ENCODE results near the gene POU2AF3.

DNA sequence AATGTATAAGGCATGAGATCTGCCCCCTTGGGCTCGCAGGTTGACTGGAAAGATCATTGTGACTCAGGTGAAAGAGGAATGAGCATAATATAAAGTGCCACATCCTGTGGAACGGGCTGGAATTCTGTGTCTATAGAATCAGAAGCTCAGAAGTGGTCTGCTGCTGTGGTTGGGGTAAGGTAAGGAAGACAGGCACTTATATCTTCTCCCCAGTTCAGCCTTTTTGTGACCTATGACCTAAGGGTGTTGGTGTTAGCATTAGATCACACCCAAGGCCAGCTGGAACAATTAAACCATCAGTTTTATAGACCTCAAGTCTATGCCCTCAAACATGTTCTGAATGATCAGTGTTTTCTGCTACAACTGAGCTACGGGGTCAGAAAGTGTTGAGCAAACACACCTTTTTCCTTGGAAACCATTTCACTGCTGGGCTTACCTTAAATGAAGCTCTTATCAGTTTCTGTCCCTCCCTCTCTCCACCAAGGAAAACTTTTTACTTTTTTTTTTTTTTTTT lies 15.7 kb upstream of the POU2AF3 start:
- TF ChIP-seq, protein P1, sequence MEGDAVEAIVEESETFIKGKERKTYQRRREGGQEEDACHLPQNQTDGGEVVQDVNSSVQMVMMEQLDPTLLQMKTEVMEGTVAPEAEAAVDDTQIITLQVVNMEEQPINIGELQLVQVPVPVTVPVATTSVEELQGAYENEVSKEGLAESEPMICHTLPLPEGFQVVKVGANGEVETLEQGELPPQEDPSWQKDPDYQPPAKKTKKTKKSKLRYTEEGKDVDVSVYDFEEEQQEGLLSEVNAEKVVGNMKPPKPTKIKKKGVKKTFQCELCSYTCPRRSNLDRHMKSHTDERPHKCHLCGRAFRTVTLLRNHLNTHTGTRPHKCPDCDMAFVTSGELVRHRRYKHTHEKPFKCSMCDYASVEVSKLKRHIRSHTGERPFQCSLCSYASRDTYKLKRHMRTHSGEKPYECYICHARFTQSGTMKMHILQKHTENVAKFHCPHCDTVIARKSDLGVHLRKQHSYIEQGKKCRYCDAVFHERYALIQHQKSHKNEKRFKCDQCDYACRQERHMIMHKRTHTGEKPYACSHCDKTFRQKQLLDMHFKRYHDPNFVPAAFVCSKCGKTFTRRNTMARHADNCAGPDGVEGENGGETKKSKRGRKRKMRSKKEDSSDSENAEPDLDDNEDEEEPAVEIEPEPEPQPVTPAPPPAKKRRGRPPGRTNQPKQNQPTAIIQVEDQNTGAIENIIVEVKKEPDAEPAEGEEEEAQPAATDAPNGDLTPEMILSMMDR (IDR thresholded peaks at IDR 0.05 in 2 of 3, conservative IDR thresholded peaks at IDR 0.05 in 1 of 3; ENCODE audit: control insufficient read depth in 2 of 3, extremely low read depth in 1 of 3, insufficient read depth in 1 of 3, low read depth in 3 of 3, low read length in 3 of 3), result no peak
- TF ChIP-seq, protein P2, sequence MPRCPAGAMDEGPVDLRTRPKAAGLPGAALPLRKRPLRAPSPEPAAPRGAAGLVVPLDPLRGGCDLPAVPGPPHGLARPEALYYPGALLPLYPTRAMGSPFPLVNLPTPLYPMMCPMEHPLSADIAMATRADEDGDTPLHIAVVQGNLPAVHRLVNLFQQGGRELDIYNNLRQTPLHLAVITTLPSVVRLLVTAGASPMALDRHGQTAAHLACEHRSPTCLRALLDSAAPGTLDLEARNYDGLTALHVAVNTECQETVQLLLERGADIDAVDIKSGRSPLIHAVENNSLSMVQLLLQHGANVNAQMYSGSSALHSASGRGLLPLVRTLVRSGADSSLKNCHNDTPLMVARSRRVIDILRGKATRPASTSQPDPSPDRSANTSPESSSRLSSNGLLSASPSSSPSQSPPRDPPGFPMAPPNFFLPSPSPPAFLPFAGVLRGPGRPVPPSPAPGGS (IDR thresholded peaks at IDR 0.05; ENCODE audit: borderline replicate concordance, insufficient read depth, low read depth, low read length, poor library complexity, severe bottlenecking), result no peak
- TF ChIP-seq RFX5 (IDR thresholded peaks at IDR 0.05; ENCODE audit: low read depth, low read length) (no peak), CBX5 (IDR thresholded peaks at IDR 0.05; ENCODE audit: low read depth) (no peak), POLR2AphosphoS5 (IDR thresholded peaks at IDR 0.05; ENCODE audit: low read length) (no peak)
- TF ChIP-seq, protein P3, sequence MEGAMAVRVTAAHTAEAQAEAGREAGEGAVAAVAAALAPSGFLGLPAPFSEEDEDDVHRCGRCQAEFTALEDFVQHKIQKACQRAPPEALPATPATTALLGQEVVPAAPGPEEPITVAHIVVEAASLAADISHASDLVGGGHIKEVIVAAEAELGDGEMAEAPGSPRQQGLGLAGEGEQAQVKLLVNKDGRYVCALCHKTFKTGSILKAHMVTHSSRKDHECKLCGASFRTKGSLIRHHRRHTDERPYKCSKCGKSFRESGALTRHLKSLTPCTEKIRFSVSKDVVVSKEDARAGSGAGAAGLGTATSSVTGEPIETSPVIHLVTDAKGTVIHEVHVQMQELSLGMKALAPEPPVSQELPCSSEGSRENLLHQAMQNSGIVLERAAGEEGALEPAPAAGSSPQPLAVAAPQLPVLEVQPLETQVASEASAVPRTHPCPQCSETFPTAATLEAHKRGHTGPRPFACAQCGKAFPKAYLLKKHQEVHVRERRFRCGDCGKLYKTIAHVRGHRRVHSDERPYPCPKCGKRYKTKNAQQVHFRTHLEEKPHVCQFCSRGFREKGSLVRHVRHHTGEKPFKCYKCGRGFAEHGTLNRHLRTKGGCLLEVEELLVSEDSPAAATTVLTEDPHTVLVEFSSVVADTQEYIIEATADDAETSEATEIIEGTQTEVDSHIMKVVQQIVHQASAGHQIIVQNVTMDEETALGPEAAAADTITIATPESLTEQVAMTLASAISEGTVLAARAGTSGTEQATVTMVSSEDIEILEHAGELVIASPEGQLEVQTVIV (IDR thresholded peaks at IDR 0.05; ENCODE audit: borderline replicate concordance, partially characterized antibody), result no peak
- TF ChIP-seq, protein P4, sequence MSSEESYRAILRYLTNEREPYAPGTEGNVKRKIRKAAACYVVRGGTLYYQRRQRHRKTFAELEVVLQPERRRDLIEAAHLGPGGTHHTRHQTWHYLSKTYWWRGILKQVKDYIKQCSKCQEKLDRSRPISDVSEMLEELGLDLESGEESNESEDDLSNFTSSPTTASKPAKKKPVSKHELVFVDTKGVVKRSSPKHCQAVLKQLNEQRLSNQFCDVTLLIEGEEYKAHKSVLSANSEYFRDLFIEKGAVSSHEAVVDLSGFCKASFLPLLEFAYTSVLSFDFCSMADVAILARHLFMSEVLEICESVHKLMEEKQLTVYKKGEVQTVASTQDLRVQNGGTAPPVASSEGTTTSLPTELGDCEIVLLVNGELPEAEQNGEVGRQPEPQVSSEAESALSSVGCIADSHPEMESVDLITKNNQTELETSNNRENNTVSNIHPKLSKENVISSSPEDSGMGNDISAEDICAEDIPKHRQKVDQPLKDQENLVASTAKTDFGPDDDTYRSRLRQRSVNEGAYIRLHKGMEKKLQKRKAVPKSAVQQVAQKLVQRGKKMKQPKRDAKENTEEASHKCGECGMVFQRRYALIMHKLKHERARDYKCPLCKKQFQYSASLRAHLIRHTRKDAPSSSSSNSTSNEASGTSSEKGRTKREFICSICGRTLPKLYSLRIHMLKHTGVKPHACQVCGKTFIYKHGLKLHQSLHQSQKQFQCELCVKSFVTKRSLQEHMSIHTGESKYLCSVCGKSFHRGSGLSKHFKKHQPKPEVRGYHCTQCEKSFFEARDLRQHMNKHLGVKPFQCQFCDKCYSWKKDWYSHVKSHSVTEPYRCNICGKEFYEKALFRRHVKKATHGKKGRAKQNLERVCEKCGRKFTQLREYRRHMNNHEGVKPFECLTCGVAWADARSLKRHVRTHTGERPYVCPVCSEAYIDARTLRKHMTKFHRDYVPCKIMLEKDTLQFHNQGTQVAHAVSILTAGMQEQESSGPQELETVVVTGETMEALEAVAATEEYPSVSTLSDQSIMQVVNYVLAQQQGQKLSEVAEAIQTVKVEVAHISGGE (CRISPR knock-in tag; IDR thresholded peaks at IDR 0.05), result no peak
